Activated T-helper 1 cell treated with anti-CD3 and anti-CD28 coated beads, Interleukin-12 subunit alpha, Interleukin-12 subunit beta, Interleukin-2, Interleukin-4 antibody, amounts not matched to agents 30 ng/mL and 10 ng/mL and 1 ng/mL, durations not matched to agents 14 hours and 24 hours and 36 hours (primary cell): ENCODE data around the gene RNPS1. TPM values are rescaled to one million over a fixed set of nuclear protein-coding genes. Genes with fewer than 3 reads are reported as not detected.
A peak's percentile ranks its signal among the peaks of the same experiment; 100 is the strongest.

Experiments used
- DNase-seq: peaks from one replicate; pipeline ENCODE4 v3.0.0; 2021; ENCODE audit warnings: low spot score
- H3K27ac Mint-ChIP-seq: one replicate; pipeline ENCODE4 v1.8.0; 2021; ENCODE audit warnings: mild to moderate bottlenecking, mixed read lengths
- H3K27me3 Mint-ChIP-seq: one replicate; pipeline ENCODE4 v1.8.0; 2022; ENCODE audit warnings: mild to moderate bottlenecking, moderate library complexity, mixed read lengths; ENCODE audit not compliant: insufficient read depth
- H3K36me3 Mint-ChIP-seq: one replicate; pipeline ENCODE4 v1.8.0; 2021; ENCODE audit warnings: low read depth, mixed read lengths
- H3K4me1 Mint-ChIP-seq: one replicate; pipeline ENCODE4 v1.8.0; 2021; ENCODE audit warnings: low read depth, mixed read lengths
- H3K4me3 Mint-ChIP-seq: one replicate; pipeline ENCODE4 v1.8.0; 2021; ENCODE audit warnings: mild to moderate bottlenecking, moderate library complexity, mixed read lengths
- H3K9me3 Mint-ChIP-seq: one replicate; pipeline ENCODE4 v1.8.0; 2021; ENCODE audit warnings: mixed read lengths
- intact Hi-C: fragments of 100-400 bp; cut with micrococcal nuclease; formaldehyde crosslinking; loops from one replicate; pipeline ENCODE4 v1.15.1; 2024
- total RNA-seq: library from RNA; stranded (reverse); gene quantifications from 2 replicates; pipeline ENCODE4 v1.2.3, GENCODE V29; 2022

Gene RNPS1
- total RNA-seq, 1 donor from 2014 or later = 398 TPM

- Mint-ChIP-seq H3K4me3 (peak within 1 kb of the TSS; percentile 87), H3K27ac (peak within 1 kb of the TSS; percentile 77), H3K4me1 (peaks cover 9% of the 10 kb centered on the region), H3K27me3 (no peaks in the 10 kb centered on the region), H3K36me3 (no peaks in the 10 kb centered on the region), H3K9me3 (no peaks in the 10 kb centered on the region)
- intact Hi-C loops = loop anchor here (1.0 to 2.0 kb wide), 9 partner anchors 8 to 803 kb away; partner anchors contain the start of genes ECI1, MLST8, NUBP2 and RNPS1
- DNase-seq = peak; percentile 99
Measured at GRCh38 chr16:2223221-2223941, 44.5 kb downstream of the RNPS1 start, which contains the start of gene E4F1. E4F1 (plus strand) TSS chr16:2223591; CDS start chr16:2223614, 23 bp downstream.

DNA sequence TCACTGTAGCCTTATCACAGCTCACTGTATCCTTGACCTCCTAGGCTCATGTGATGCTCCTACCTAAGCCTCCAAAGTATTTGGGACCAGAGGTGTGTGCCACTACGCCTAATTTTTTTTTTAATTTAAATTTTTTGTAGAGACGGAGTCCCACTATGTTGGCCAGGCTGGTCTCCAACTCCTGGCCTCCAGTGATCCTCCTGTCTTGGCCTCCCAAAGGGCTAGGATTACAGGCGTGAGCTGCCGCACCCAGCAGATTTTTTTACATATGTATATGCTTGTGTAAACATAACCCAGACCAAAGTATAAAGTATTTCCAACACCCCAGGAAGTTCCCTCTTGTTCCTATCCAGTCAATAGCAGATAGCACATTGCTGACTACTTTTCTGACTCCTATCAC is 51.6 kb downstream of the RNPS1 start:
- no peaks in the 10 kb centered on the region for H3K9me3 Mint-ChIP-seq
- peak overlapping the region; percentile 90 for H3K4me3 Mint-ChIP-seq
- H3K36me3 Mint-ChIP-seq = peaks cover 14% of the 10 kb centered on the region
- DNase-seq = no peak
- no peaks in the 10 kb centered on the region for H3K27me3 Mint-ChIP-seq
- peaks cover 18% of the 10 kb centered on the region for H3K4me1 Mint-ChIP-seq
- intact Hi-C loops = loop anchor here (10.0 kb wide), 1 partner anchor 128 kb away; the partner anchor contains the start of gene ABCA3
- peak overlapping the region; percentile 65 for H3K27ac Mint-ChIP-seq

DNA sequence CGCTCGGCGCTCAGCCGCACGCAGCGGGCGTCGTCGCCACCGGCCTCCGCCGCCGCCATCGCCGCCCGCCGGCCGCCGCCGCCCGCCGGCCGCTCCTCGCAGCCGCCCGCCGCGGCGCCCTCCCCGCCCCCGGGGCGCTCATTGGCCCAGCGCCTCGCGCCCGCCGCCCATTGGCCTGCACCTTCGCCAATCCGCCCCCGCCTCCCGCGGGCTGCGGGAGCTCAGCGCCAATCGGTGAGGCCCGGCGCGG is 53.3 kb downstream of the RNPS1 start, which contains the start of gene PGP:
Gene PGP (minus strand): TSS at position 122 of the 250 bp plus-strand sequence. CDS start 63 bp downstream, at position 59.
- Mint-ChIP-seq H3K4me3 (peak within 1 kb of the TSS; percentile 90), H3K4me1 (peaks cover 18% of the 10 kb centered on the region), H3K36me3 (peaks cover 14% of the 10 kb centered on the region), H3K9me3 (no peaks in the 10 kb centered on the region), H3K27ac (peak within 1 kb of the TSS; percentile 88), H3K27me3 (no peaks in the 10 kb centered on the region)
- intact Hi-C loops = loop anchor here (2.0 to 10.0 kb wide), 2 partner anchors 54 to 130 kb away; partner anchors contain the start of genes ABCA3 and RNPS1
- DNase-seq = no peak

- peak overlapping the region; percentile 87 for H3K4me3 Mint-ChIP-seq
- H3K36me3 Mint-ChIP-seq = peaks cover 15% of the 10 kb centered on the region
- peaks cover 18% of the 10 kb centered on the region for H3K4me1 Mint-ChIP-seq
- no peaks in the 10 kb centered on the region for H3K9me3 Mint-ChIP-seq
- peak overlapping the region; percentile 65 for H3K27ac Mint-ChIP-seq
- no peaks in the 10 kb centered on the region for H3K27me3 Mint-ChIP-seq
- no peak for DNase-seq
- intact Hi-C loops = loop anchor here (2.0 to 10.0 kb wide), 2 partner anchors 55 to 131 kb away; partner anchors contain the start of genes ABCA3 and RNPS1
Measured at GRCh38 chr16:2213817-2214718, 53.9 kb downstream of the RNPS1 start.

DNA sequence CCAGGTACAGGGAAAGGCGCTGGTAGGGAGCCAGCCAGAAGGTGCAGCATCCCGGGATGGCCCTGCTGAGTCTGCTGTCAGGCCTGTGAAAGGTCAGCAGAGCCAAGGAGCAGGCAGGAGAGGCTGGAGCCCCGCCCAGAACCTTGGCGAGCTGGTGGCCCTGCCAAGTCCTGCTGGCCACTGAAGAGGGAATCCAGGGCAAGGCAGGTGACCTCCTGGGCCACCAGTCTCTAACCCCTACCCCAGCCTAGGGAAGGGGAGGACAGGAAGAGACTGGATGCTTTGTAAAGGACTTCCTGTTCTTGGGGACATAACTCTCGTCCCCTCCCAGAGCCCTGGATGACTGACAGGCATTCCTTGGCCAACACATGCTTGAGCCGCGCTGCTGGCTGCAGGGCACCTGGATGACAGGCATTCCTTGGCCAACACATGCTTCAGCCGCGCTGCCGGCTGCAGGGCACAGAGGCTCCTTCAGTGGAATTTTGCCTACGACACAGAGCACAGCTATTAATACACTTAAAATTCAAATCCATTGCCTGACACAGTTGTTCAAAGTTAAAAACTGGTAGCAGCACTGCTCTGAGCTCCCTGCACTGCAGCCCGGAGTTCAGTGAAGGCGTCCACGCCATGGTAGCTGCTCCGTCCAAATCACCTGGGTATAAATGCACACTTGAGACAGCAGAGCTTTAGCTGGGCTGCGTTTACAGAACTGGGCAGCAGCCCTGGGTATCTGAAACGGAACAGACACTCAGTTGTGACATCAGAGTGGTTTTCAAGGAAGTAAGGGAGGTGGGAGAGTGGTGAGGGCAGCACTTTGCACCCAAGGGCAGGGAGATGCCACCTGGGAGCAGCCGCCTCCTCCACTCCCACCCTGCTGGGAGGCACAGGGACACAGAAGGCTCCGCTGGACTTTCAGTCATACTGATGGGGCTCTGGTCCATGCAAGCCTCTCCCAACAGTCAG is 55.3 kb downstream of the RNPS1 start:
- intact Hi-C loops = loop anchor here (10.0 kb wide), 1 partner anchor 132 kb away; the partner anchor contains the start of gene ABCA3

GRCh38 chr16:2211923-2212347 is 56.0 kb downstream of the RNPS1 start:
- peak overlapping the region; percentile 87 for H3K4me3 Mint-ChIP-seq
- H3K9me3 Mint-ChIP-seq = no peaks in the 10 kb centered on the region
- peaks cover 28% of the 10 kb centered on the region for H3K4me1 Mint-ChIP-seq
- H3K27ac Mint-ChIP-seq = no peak overlapping the region
- no peak for DNase-seq
- H3K36me3 Mint-ChIP-seq = peaks cover 22% of the 10 kb centered on the region
- intact Hi-C loops = loop anchor here (10.0 kb wide), 1 partner anchor 133 kb away; the partner anchor contains the start of gene ABCA3
- H3K27me3 Mint-ChIP-seq = no peaks in the 10 kb centered on the region

More for the DNA sequence above, 55.3 kb downstream of the RNPS1 start:
- no peak for DNase-seq
- Mint-ChIP-seq H3K36me3 (peaks cover 17% of the 10 kb centered on the region), H3K4me3 (peak overlapping the region; percentile 87), H3K27me3 (no peaks in the 10 kb centered on the region), H3K4me1 (peaks cover 21% of the 10 kb centered on the region), H3K27ac (peak overlapping the region; percentile 65), H3K9me3 (no peaks in the 10 kb centered on the region)

DNA sequence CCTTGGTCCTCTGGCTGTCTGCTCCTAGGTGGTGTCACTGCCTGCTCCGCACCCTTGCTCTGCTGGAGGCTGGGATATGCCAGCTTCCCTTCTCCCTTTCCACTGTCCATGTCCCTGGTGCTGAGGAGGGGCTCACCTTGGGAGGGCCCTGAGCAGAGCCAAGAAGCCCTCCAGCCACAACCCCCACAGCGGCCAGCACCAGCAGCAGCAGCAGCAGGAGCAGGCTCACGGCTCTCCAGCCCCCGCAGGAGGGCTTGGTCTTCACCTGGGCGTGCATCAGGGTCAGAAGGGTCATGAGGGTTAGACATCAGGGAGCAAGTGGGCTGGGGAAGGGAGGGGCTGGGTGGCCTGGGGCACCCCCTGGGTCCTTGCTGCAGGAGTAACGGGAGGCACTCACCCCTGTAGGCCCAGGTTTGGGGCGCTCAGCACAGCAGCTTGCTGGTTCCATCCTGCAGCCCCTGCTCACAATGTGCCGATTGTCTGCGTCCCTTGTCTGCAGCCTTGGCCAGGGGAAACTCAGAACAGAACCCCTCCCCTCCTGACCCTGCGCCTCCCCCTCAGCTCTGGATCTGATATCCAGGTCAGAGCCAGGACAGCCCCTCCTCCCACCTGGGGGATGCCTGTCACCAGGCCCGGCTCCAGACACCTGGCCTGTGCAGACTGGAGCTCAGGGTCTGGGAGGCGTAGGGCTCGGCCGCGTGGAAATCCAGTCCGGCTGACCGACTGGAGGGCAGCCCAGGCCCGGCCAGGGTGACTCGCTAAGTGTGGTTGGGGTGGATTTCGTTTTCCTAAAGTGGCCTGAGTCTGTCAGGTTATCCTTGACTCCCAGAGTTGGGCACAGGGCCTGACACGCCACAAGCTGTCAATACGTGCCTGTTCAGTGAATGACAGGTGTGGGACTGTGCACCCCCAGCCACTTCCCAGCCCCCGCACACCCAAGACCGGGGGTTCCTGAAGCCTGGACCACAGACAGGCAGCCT is 57.2 kb downstream of the RNPS1 start, which contains the start of gene BRICD5:
Gene BRICD5 (minus strand): TSS at position 478 of the 980 bp plus-strand sequence. CDS start 30 bp downstream, at position 448.
- Mint-ChIP-seq H3K27me3 (no peaks in the 10 kb centered on the region), H3K4me3 (peak within 1 kb of the TSS; percentile 87), H3K9me3 (no peaks in the 10 kb centered on the region), H3K4me1 (peaks cover 29% of the 10 kb centered on the region), H3K27ac (no peak within 1 kb of the TSS), H3K36me3 (peaks cover 24% of the 10 kb centered on the region)
- intact Hi-C loops = loop anchor here (10.0 kb wide), 1 partner anchor 134 kb away; the partner anchor contains the start of gene ABCA3
- DNase-seq = no peak

DNA sequence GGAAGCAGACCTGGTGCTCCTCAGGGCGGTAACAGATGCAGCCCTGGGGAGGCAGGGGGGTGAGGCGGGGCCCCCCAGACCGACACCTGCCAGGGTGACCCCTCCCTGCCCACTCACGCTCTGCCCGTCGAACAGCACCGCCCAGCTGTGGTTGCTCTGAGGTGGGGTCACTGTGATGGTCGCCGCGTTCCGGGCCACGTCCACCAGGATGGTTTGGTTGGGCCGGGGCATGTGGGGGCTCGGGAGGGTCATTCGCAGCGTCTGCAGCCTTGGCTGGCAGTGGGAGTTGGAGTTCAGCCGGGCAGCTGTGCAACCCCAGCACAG is 58.0 kb downstream of the RNPS1 start:
- Mint-ChIP-seq H3K9me3 (no peaks in the 10 kb centered on the region), H3K4me3 (no peak overlapping the region), H3K4me1 (peaks cover 29% of the 10 kb centered on the region), H3K36me3 (peaks cover 24% of the 10 kb centered on the region), H3K27me3 (no peaks in the 10 kb centered on the region), H3K27ac (no peak overlapping the region)
- no peak for DNase-seq
- intact Hi-C loops = loop anchor here (10.0 kb wide), 1 partner anchor 135 kb away; the partner anchor contains the start of gene ABCA3

DNA sequence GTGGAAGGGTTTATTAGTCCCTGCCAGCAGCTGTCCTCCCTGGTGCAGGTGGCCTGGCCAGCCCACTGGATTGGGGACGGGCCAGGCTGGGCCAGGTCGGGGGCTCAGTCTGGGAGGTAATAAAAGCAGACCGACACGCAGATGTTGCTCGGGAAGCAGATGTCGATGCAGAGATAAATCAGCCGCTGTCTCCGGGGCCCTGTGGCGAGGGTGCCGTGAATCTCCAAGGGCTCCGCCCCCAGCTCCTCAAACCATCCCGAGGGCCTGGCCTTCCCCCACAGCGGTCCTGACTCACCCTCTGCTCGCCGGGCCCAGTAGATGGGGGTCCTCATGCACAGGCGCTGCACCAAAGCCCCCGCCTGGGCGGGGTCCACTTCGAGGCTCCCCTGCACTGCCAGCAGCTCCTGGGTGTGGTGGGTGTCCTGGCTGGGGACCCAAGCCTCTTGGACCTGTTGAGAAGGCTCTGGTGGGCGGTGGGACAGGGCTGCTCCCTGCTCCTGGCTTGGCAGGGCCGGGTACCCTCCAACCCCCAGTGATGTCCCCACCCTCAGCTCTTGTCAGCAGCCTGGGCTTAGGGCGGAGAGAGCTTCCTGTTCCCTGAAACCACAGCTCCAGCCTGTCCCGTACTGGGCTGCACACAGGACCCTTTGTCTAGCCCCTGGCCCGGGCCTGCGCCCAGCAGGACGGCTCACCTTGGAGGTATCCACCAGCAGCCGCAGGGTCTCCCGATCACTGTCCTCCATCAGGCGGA is 58.5 kb downstream of the RNPS1 start:
- H3K9me3 Mint-ChIP-seq = no peaks in the 10 kb centered on the region
- H3K27ac Mint-ChIP-seq = no peak overlapping the region
- peaks cover 24% of the 10 kb centered on the region for H3K36me3 Mint-ChIP-seq
- peaks cover 1% of the 10 kb centered on the region for H3K27me3 Mint-ChIP-seq
- no peak overlapping the region for H3K4me3 Mint-ChIP-seq
- peaks cover 33% of the 10 kb centered on the region for H3K4me1 Mint-ChIP-seq
- DNase-seq = no peak
- intact Hi-C loops = loop anchor here (10.0 kb wide), 1 partner anchor 135 kb away; the partner anchor contains the start of gene ABCA3

- Mint-ChIP-seq H3K36me3 (peaks cover 24% of the 10 kb centered on the region), H3K4me3 (no peak overlapping the region), H3K9me3 (no peaks in the 10 kb centered on the region), H3K4me1 (peaks cover 36% of the 10 kb centered on the region), H3K27me3 (peaks cover 2% of the 10 kb centered on the region), H3K27ac (no peak overlapping the region)
- intact Hi-C loops = no loop called here
- DNase-seq = no peak
Measured at GRCh38 chr16:2208772-2209171, 59.2 kb downstream of the RNPS1 start.
